ENCODE results near the gene VEGFC.

Gene VEGFC

DNA sequence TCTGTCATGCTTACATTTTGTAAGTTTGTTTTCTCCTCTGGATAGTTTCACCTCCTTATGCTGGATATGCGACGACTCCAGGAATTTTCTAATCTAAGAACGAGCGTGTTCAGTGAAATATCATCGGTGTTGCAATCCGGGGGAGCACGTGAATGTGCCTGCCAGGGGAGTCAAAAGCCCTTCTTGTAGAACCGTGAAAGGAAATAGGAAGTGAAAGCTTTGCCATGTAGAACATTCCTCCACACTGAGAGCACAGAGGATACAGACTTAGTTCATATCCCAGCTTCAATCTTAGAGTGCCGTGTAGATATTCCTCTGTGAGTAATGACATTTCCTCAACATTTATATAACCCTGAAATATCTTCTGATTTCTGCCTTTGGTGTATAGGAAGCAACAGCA, 121.2 kb downstream of the VEGFC start:
- DNase-seq: no peak

DNA sequence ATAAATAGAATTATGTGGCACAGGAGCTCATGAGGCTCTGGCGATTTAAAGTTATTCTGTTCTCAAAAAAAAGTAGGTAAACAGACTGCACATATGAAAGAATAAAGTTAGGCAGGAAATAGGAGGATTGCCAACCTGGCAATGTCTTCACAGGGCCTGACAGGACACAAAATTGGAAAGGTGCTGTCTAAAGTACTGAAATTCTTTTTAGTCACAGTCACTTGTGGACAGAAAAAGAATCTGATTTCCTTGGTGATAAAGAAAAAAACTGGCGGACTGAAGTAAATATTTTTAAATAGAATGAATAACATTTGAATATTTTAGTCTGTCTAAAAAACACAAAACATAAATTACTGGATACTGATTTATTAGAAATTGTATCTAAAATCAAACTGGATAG, 124.4 kb downstream of the VEGFC start:
- no peak for DNase-seq

DNA sequence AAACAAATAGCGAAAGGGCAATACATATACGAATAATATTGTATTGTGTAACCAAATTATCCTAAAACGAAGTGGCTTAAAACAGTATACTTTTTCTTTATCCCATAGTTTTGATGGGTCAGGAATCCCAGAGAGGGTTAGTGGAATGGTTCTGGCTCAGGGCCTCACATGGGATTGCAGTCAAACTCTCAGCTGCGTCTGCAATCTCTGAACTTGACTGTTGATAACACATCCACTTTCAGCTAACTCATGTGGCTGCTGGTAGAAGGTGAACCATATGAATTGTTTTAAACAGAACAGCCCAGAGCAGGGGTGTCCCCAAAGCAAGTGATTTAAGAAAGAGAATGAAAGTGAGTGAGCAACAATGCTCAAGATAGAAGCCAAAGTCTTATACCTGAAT, 127.8 kb downstream of the VEGFC start:
- no peak for DNase-seq

DNA sequence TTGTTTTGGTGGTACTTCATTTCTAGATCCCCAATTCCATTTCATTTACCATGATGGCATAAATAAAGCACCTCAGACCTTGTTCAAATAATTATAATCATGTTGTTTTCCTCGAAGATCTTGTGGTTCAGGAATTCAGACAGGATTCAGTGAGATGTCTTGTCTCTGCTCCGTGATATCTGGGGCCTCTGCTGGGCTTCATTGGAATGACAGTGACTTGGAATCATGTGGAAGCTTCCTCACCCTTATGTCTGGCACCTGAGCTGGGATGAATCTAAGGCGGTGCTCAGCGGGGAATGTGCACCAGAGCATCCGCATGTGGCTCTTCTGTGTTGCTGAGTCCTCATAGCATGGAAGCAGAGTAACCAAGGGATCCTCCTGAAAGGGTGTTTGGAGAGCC, 132.2 kb downstream of the VEGFC start:
- no peak for DNase-seq

DNA sequence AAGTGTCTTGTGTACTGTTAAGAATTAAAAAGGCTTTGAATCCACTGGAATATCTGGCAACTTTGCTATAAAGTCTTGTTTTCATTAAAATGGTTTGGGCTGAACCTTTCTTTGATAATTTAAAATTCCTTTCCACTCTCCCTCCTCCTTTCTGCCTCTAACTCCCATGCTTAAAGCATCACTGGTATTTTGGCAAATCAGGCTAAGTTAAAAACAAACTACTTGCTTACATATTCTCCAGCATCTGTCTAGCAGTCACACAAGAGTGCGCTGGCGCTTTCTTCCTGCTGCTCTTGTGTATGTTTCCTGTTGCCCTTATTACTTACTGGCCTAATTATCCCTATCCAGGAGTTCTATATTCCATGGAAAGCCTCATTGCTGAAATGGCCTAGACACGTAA, 136.6 kb downstream of the VEGFC start:
- DNase-seq: no peak

DNA sequence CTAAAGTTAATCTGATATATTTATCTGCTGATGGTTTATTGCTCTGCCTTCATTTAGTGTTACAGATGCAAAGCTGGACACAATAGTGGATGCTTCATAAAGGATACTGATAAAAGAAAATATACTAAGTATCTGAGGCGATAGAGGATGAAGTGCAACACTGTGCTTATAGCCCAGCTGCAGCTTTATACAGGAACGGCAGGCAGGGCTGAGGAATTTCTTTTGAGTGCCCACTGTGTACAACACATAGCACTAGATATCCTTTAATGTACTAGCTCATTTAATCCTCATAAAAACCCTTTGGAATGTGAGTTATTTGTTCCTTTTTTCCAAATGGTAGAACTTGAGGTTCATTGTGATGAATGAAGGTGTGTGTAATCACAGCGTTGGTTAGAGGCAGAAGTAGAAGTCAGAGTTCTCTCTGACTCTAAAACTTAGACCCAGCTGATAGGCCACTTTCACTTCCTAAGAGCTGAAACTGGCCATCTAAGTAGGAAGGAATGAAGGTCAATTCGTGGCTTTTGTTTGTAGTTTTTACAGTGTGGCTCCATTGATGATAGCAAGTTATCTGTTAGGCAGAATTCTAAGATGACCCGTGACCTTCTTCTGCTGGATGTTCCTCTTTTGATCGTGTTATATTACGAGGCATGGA, 138.0 kb downstream of the VEGFC start:
- no peak for DNase-seq

DNA sequence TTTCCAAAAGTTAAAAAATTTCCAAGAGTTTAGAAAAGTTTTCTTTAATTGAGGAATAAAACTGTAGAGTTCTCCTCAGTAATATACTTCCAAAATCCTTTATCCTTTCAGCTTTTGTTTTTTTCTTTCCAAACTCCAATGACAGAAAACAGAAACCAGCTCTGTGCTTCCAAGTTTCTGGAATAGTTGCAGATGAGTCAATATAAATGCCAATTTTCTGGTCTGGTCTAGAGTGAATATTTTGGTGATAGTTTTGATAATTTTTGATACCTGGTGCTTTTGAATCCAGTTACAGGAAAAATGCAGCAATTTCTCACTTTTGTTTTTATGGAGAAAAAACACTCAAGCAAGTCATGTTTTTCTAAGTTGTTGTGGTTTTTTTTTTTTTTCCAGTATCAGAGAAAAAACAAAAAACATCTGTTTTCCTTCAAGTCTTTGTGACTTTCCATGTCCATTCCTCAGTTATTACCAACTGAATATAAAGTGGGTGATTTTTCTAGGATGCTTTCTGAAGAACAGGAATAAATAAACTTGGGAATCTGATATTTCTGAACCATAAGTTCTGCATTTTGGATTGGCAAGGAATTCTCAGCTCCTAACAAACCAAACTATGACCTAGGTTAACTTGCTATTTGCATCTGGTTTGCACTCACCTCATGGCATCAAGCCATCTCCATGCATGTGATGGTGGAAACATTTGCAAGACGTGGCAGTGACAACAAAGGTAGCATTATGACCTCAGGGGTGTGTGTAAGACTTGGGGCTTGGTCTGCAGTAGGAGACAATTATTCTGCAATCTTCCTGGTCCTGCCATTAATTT, 139.1 kb downstream of the VEGFC start:
- DNase-seq: no peak

DNA sequence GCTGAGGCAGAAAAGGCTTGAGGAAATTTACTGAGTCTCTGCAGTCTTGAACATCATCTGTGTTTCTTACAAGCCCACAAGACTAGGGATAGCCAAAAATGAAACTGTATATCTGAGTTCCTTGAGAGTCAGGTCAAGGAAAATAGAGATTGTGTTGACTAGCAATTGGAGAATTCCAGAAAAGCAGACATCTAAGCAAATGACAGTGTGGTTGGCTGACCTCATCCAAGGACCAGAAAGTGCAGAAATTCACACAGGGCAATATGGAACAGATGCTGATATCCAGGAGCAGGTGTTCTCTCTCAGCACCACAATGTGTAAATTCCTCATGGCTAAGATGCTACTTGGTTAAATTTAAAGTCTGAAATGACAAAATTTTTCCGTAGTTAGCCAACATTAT, 146.4 kb downstream of the VEGFC start:
- DNase-seq: no peak

DNA sequence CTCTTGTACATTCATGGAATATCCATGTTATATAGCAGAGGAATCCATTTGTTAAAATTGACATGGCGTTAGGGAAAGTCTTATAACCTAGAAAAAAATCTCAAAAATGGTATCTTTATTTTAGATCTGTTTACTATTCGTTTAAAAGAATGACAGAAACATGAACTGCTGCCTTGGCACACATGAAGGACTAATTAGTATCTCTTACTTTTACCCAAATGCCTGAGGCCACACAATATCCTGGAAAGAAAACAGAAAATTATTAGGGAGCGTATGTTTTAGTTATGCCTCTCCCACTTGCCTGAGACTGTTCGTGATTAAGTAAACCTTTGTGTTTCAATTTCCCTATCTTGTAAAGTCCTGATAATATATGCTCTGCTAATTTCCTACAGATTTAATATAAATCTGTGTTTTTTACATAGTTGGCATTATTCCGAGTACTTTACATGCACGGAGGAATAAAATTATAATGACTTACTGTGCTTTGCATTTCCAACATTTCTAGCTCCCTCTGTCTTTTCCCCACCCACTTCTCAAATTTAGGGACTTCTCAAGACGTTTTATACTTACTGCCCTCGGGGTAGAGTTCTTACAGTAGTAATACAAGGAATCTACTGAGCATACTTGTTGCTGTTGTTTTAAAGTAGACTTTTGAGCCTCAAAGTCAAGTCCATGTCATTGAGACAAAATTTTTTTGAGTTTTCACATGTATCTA, 147.3 kb downstream of the VEGFC start:
- no peak for DNase-seq

DNA sequence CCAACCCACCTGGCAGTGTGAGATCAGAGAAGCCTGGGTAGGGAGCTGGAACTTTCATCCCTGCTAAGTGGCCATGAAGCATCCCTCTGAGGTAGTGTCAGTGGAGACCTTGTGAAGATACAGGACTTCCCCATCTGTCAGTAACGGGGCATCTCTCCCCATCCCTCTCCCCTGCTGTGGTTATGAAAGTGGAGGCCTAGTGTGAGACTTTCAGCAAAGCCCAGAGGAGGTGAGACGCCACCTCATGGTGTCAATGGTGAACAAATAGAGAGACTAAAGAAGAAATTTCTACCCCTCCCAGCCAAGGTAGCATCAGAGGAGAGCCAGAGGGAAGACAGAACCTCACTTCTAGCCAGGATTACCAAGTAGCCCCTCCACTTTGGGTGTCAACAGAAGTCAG, 150.2 kb downstream of the VEGFC start:
- DNase-seq: no peak

DNA sequence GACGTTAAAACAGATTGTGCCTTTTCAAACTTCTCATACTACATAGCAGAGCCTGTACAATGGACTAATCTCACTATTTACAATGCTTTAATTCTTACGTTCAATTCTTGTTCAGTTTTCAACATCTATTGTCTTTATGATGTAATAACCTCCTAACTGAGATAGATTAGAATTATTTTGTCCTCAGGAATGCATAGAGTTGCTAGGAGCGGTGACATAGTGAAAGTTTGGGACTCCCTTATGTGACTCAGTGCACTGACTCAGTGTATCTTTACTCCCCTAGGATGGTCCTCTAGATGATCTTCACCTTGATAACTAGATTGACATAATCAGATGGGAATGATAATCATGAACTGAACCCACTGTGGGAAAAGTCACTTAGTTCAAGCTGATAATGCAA, 151.5 kb downstream of the VEGFC start:
- DNase-seq: no peak

DNA sequence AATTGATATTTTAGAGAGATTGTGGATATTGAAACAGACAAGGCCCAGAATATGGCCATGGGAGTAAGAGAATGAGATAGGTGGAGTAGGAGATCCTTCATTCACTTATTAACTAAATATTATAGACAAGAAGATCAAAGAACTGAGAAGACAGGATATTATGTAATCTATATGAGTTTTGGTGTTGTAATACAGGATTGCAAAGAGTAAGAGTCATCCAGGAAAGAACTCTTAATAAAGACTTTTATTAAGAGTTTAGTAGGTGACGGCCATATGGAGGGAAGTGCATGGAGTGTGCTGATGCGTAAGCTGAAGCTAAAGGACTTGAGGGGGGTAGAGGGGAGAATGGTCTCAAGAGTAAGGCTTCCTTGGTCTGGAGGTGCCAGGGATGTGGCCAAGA, 153.7 kb downstream of the VEGFC start:
- no peak for DNase-seq

DNA sequence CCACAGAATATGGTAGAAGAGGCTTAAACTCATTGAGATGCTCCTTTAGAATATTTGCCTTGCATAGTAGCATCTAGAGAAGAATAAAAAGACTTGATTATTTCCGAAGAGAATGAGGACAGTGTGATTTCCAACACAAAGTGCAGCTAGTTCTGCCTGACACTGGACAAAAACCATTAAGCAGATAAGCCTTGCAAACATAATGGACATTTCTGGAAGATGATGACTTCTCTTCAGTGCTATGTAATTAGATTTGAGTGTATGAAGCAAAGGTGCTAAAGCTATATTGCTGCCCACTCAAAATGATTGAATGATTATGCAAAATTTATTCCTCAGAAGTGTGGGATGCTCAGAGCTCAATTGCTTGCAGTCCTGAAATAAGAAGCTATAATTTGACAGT, 156.4 kb downstream of the VEGFC start:
- no peak for DNase-seq

DNA sequence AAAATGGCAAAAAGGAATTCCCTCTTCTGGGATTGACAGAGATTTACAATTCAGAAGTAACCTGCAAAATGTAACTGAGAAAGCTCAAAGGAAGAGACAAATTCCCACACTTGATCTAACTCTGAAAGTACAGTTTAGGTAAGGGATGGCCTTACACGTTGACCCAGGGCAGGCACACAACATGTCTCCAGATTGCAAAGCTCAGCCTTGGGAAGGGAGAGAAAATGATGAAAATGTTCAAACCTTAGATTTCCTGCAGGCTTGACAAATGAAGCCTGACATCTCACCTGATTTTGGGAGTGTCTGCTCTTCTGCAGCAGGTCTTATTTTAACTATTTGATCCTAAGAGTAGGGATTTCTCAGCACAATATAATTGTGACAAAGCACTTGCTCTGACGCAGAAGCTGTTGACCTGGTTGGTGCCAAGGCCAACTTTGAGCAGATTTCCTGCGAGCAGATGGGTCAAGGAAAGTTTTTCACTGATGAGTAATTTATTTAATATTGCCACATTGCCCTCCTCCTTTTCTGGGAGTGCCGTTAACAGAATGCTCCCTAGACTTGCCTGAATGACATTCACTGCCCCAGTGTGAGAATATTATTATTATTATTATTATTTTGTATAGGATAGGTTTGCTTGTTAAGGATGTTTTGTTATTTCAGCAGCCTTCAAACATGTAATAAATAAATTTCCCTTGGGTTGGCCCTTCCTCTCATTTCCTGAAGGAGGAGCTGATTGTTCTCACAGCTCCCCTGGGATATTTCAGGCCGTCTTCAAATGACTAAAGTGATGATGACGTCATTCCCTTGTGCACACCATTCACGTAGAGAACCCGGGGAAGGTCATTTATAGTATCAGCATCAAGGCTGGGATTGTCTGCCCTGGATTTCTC, 157.1 kb downstream of the VEGFC start:
- DNase-seq: no peak
